ENCODE results near the gene TMCC1.
"Not testable (repeated sequence)": the region's sequence is repeated elsewhere in the genome, so short reads cannot be mapped to it uniquely, and the experiment has no call there.

The TMCC1 gene

GRCh38 chr3:129768728-129769127 is 124.8 kb downstream of the TMCC1 start:
- no peak for DNase-seq

GRCh38 chr3:129766135-129766534 is 127.4 kb downstream of the TMCC1 start:
- no peak for DNase-seq

- DNase-seq, result no peak
Measured at GRCh38 chr3:129764090-129764489, 129.4 kb downstream of the TMCC1 start.

- DNase-seq, result no peak
Measured at GRCh38 chr3:129758785-129759320, 134.7 kb downstream of the TMCC1 start.

GRCh38 chr3:129758306-129758705 is 135.2 kb downstream of the TMCC1 start:
- no peak for DNase-seq

- no peak for DNase-seq
Measured at GRCh38 chr3:129756871-129757270, 136.6 kb downstream of the TMCC1 start.

- DNase-seq, result not testable (repeated sequence)
Measured at GRCh38 chr3:129751105-129751504, 142.4 kb downstream of the TMCC1 start.

- no peak for DNase-seq
Measured at GRCh38 chr3:129749692-129750091, 143.8 kb downstream of the TMCC1 start.

GRCh38 chr3:129747992-129748391 is 145.5 kb downstream of the TMCC1 start:
- DNase-seq, result no peak

- DNase-seq, result no peak
Measured at GRCh38 chr3:129747136-129747535, 146.4 kb downstream of the TMCC1 start.

- no peak for DNase-seq
Measured at GRCh38 chr3:129746629-129747028, 146.9 kb downstream of the TMCC1 start.

- DNase-seq, result no peak
Measured at GRCh38 chr3:129745253-129745652, 148.3 kb downstream of the TMCC1 start.

- no peak for DNase-seq
Measured at GRCh38 chr3:129741794-129742193, 151.7 kb downstream of the TMCC1 start.

- DNase-seq, result no peak
Measured at GRCh38 chr3:129740090-129740489, 153.4 kb downstream of the TMCC1 start.

- DNase-seq, result no peak
Measured at GRCh38 chr3:129739634-129740033, 153.9 kb downstream of the TMCC1 start.

GRCh38 chr3:129738172-129738571 is 155.3 kb downstream of the TMCC1 start:
- DNase-seq, result no peak

GRCh38 chr3:129736070-129736469 is 157.4 kb downstream of the TMCC1 start:
- DNase-seq, result no peak

GRCh38 chr3:129735638-129736037 is 157.9 kb downstream of the TMCC1 start:
- DNase-seq, result no peak

- no peak for DNase-seq
Measured at GRCh38 chr3:129734449-129734848, 159.1 kb downstream of the TMCC1 start.

- DNase-seq, result no peak
Measured at GRCh38 chr3:129732200-129732876, 161.2 kb downstream of the TMCC1 start.

GRCh38 chr3:129727707-129728106 is 165.8 kb downstream of the TMCC1 start:
- DNase-seq, result no peak

- no peak for DNase-seq
Measured at GRCh38 chr3:129723558-129724324, 169.8 kb downstream of the TMCC1 start.

- DNase-seq, result no peak
Measured at GRCh38 chr3:129722527-129722926, 171.0 kb downstream of the TMCC1 start.

- DNase-seq, result no peak
Measured at GRCh38 chr3:129718201-129718600, 175.3 kb downstream of the TMCC1 start.
